ENCODE measurements around the gene CIC.

Gene CIC

GRCh38 chr19:42278452-42279154 is 9.6 kb downstream of the CIC start:
- DNase-seq = no peak

- DNase-seq = peak; percentile 50
Observed at GRCh38 chr19:42279155-42279901, 10.3 kb downstream of the CIC start.

- peak; percentile 95 for DNase-seq
Observed at GRCh38 chr19:42279902-42280814, 11.1 kb downstream of the CIC start.

- DNase-seq = no peak
Observed at GRCh38 chr19:42280815-42281145, 11.7 kb downstream of the CIC start.

GRCh38 chr19:42281146-42281826 is 12.2 kb downstream of the CIC start:
- peak; percentile 73 for DNase-seq

GRCh38 chr19:42281827-42282762 is 13.0 kb downstream of the CIC start:
- DNase-seq = no peak

GRCh38 chr19:42282819-42283187 is 13.8 kb downstream of the CIC start:
- DNase-seq = no peak

GRCh38 chr19:42283188-42284065 is 14.4 kb downstream of the CIC start:
- DNase-seq = peak; percentile 96

- peak; percentile 88 for DNase-seq
Observed at GRCh38 chr19:42284066-42284501, 15.0 kb downstream of the CIC start.

- DNase-seq = peak; percentile 69
Observed at GRCh38 chr19:42284591-42285341, 15.7 kb downstream of the CIC start.

GRCh38 chr19:42285541-42285941 is 16.5 kb downstream of the CIC start:
- DNase-seq = no peak

- DNase-seq = no peak
Observed at GRCh38 chr19:42285988-42286348, 16.9 kb downstream of the CIC start.

GRCh38 chr19:42286349-42287016 is 17.4 kb downstream of the CIC start:
- no peak for DNase-seq

- no peak for DNase-seq
Observed at GRCh38 chr19:42287017-42287826, 18.2 kb downstream of the CIC start.

- DNase-seq = no peak
Observed at GRCh38 chr19:42287827-42288107, 18.7 kb downstream of the CIC start.

GRCh38 chr19:42288387-42288786 is 19.3 kb downstream of the CIC start:
- no peak for DNase-seq

GRCh38 chr19:42288881-42289555 is 20.0 kb downstream of the CIC start:
- DNase-seq = no peak

GRCh38 chr19:42289556-42290041 is 20.5 kb downstream of the CIC start:
- DNase-seq = no peak
